AG10803 (cell line): Measurements from ENCODE around the gene POR.

ENCODE experiments used
- DNase-seq: peaks from one replicate; pipeline ENCODE4 v3.0.0; 2010; ENCODE audit warnings: low read depth
- H3K4me3 ChIP-seq: 2 replicates; pipeline ENCODE4 v1.5.1; 2011; ENCODE audit warnings: mild to moderate bottlenecking, low read length, control low read depth
- CTCF ChIP-seq: conservative IDR thresholded peaks from 2 replicates; pipeline ENCODE4 v1.5.1; 2011; ENCODE audit warnings: mild to moderate bottlenecking, low read length, control low read depth, inconsistent platforms

Gene POR

GRCh38 chr7:75914655-75915415 lies at the start of gene POR:
TSS of gene POR (plus strand) at chr7:75915155. CDS start at chr7:75954002, 38,847 bp downstream.
- peak; percentile 93 for DNase-seq
- TF ChIP-seq CTCF: no peak
- H3K4me3 ChIP-seq: peak within 1 kb of the TSS; percentile 91

DNA sequence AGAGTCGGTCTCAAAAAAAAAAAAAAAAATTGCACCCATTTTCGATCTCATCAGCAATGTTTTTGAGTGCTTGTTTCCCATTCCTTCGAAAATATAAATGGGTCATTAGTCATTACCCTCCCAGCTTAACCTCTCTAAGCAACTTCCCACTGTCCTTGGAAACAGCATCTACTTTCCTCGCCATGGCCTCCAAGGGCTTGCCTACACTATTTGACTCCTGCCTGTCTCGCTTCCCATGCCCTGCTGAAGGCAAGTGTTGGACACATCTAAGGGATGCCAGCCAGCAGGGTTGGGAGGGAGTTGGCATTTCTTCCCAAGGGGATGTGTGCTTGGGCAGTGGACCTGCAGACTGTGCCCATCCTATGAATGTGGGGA lies 48.9 kb upstream of the POR start:
- TF ChIP-seq CTCF: no peak
- no peak for DNase-seq
- no peak overlapping the region for H3K4me3 ChIP-seq

- peak; percentile 63 for DNase-seq
- peak; percentile 91 for TF ChIP-seq CTCF
- H3K4me3 ChIP-seq: no peak overlapping the region
Observed at GRCh38 chr7:75866489-75867389, 48.2 kb upstream of the POR start.

DNA sequence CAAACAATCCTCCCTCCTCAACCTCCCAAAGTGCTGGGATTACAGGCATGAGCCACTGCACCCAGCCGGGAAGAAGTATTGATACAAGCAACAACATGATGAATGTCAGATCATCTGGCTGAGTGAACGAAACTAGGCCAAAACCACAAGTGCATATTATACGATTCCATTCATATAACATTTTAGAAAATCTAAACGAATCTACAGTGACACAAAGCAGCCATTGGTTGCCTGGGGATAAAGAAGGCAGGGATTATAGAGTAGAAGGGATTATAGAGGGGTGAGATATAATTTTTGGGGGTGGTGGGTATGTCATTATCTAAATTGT lies 47.6 kb upstream of the POR start:
- TF ChIP-seq CTCF: no peak
- H3K4me3 ChIP-seq: no peak overlapping the region
- no peak for DNase-seq

- DNase-seq: no peak
- TF ChIP-seq CTCF: no peak
- H3K4me3 ChIP-seq: no peak overlapping the region
Observed at GRCh38 chr7:75868153-75868552, 46.8 kb upstream of the POR start.

DNA sequence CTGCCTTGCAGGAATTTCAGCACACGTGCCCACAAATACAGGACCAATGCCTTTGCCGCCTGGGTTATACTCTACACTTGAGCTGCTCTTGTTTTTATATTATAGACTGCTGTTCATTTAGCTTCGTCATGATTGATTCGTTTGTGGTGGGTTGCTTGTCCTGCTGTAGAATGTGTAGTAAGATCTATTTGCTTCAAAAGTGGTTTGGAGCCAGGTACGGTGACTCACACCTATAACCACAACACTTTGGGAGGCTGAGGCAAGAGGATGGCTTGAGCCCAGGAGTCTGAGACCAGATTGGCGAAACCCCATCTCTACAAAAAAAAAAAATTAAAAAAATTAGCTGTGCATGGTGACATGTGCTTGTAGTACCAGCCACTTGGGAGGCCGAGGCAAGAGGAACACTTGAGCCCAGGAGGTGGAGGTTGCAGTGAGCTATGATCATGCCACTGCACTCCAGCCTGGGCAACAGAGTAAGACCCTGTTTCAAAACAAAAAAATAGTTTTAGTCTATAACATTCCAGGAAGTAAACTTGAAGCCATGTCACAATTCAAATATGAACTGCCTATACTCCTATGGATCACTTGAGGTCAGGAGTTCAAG lies 45.1 kb upstream of the POR start:
- DNase-seq: no peak
- no peak for TF ChIP-seq CTCF
- no peak overlapping the region for H3K4me3 ChIP-seq
